ELF-1 (cell line): ENCODE data around the gene EEF1AKMT4.
A peak's percentile ranks its signal among the peaks of the same experiment; 100 is the strongest.

Experiments used
- DNase-seq: peaks from one replicate; pipeline ENCODE4 v3.0.0-alpha.2; 2016; ENCODE audit warnings: low read depth, low spot score

EEF1AKMT4 gene

GRCh38 chr3:184249412-184250166 lies at the start of gene EEF1AKMT4:
Gene EEF1AKMT4, plus strand, starts transcription at chr3:184249672. Its CDS starts 23 bp downstream, at chr3:184249695.
- peak; percentile 99 for DNase-seq

- no peak for DNase-seq
These were observed 48.6 kb upstream of the EEF1AKMT4 start for GRCh38 chr3:184200825-184201224.

GRCh38 chr3:184203526-184203925 lies 45.9 kb upstream of the EEF1AKMT4 start:
- no peak for DNase-seq

GRCh38 chr3:184209146-184209923 lies 40.1 kb upstream of the EEF1AKMT4 start:
- DNase-seq = no peak

- DNase-seq = no peak
These were observed 38.2 kb upstream of the EEF1AKMT4 start for GRCh38 chr3:184211297-184211696.

GRCh38 chr3:184211718-184212117 lies 37.8 kb upstream of the EEF1AKMT4 start:
- no peak for DNase-seq

GRCh38 chr3:184218814-184219213 lies 30.7 kb upstream of the EEF1AKMT4 start:
- DNase-seq = no peak

GRCh38 chr3:184222521-184222920 lies 27.0 kb upstream of the EEF1AKMT4 start:
- no peak for DNase-seq

- DNase-seq = no peak
These were observed 25.5 kb upstream of the EEF1AKMT4 start for GRCh38 chr3:184223946-184224345.

- DNase-seq = peak; percentile 60
These were observed 22.0 kb upstream of the EEF1AKMT4 start for GRCh38 chr3:184227481-184227935.

- no peak for DNase-seq
These were observed 20.9 kb upstream of the EEF1AKMT4 start for GRCh38 chr3:184228376-184229137.

- peak; percentile 82 for DNase-seq
These were observed 19.9 kb upstream of the EEF1AKMT4 start, which contains the start of gene VWA5B2 for GRCh38 chr3:184229394-184230080. Gene VWA5B2, plus strand, starts transcription at chr3:184229585. Its CDS starts 944 bp downstream, at chr3:184230529.

GRCh38 chr3:184230081-184230602 lies 19.3 kb upstream of the EEF1AKMT4 start:
- no peak for DNase-seq

- no peak for DNase-seq
These were observed 18.6 kb upstream of the EEF1AKMT4 start for GRCh38 chr3:184230603-184231528.

GRCh38 chr3:184231671-184232070 lies 17.8 kb upstream of the EEF1AKMT4 start:
- DNase-seq = no peak

- no peak for DNase-seq
These were observed 16.2 kb upstream of the EEF1AKMT4 start for GRCh38 chr3:184233127-184233843.

- DNase-seq = no peak
These were observed 15.2 kb upstream of the EEF1AKMT4 start for GRCh38 chr3:184234224-184234623.

GRCh38 chr3:184234671-184235380 lies 14.6 kb upstream of the EEF1AKMT4 start:
- DNase-seq = no peak
